Activated CD4-positive, alpha-beta T cell treated with anti-CD3 and anti-CD28 coated beads, Interleukin-2, amount 50 U/mL, for 48 hours (primary cell): ENCODE data around the gene ITGB1BP2.
A peak's percentile ranks its signal among the peaks of the same experiment; 100 is the strongest.
"Not testable (repeated sequence)": the region's sequence is repeated elsewhere in the genome, so short reads cannot be mapped to it uniquely, and the experiment has no call there.

Experiments used
- DNase-seq, 2 experiments: peaks; one replicate each; pipeline ENCODE4 v3.0.0-alpha.2; 2020

ITGB1BP2 gene

GRCh38 chrX:71301195-71301924 lies at the start of gene ITGB1BP2:
Gene ITGB1BP2, plus strand, starts transcription at chrX:71301750. Its CDS starts 57 bp downstream, at chrX:71301807.
- no peak for DNase-seq

DNA sequence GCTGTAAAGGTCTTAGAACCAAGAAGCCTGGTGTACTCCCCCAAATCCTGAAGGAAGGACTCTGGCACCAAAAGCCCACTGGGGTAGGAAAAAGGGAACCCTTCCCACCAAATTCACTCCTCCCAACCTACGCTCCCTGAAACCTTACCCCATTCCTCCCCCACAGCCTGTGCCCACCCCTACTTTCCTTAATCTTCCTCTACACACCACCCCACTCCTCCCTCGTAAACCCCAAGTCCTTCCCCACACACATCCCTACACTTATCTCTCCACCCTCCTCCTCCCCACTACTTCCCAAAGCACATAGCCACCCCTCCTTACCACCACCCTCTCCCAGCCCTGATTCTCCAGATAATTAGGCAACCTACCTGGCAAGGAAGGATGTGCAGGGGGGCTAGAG lies 49.3 kb upstream of the ITGB1BP2 start:
- DNase-seq: no peak

DNA sequence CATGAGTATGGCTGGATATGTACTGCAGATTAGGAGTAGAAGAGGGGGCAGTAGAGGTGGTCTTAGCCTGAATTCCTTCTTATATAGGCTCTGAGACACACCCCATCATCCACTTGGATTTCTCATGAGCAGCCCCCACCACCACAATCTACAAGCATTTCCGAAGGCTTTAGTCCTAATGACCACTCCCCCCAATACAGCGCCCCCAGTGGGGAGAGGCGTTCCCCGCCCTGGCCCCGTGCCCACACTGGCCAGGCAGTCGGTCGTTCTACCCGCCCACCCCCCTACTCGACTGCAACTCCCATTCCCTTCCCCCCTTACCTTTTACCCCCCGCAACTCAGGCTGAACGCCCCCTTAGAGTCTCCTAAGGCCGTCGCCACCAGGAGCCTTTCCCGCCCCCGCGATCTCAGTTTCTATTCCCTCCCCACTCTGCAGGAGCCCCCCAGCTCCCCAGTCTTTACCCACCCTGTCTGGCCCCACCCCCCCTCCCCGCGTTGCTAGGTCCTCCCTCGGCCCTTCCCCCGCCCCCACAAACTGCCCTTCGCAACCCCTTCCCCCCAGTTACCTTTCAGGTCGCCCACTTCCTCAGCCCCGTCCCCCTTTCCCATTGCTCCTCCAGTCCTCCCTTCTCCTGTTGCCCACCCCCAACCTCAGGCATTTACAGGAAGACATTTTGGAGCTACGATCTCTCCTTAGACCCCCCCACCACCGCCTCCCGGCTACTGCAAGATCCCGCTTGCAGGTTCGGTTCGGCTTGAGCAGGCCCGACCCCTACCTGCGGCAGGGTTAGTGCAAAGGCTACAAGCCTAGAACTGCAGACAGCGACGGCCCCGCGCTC lies 48.1 kb upstream of the ITGB1BP2 start:
- DNase-seq: peak; percentile 33 to 56

DNA sequence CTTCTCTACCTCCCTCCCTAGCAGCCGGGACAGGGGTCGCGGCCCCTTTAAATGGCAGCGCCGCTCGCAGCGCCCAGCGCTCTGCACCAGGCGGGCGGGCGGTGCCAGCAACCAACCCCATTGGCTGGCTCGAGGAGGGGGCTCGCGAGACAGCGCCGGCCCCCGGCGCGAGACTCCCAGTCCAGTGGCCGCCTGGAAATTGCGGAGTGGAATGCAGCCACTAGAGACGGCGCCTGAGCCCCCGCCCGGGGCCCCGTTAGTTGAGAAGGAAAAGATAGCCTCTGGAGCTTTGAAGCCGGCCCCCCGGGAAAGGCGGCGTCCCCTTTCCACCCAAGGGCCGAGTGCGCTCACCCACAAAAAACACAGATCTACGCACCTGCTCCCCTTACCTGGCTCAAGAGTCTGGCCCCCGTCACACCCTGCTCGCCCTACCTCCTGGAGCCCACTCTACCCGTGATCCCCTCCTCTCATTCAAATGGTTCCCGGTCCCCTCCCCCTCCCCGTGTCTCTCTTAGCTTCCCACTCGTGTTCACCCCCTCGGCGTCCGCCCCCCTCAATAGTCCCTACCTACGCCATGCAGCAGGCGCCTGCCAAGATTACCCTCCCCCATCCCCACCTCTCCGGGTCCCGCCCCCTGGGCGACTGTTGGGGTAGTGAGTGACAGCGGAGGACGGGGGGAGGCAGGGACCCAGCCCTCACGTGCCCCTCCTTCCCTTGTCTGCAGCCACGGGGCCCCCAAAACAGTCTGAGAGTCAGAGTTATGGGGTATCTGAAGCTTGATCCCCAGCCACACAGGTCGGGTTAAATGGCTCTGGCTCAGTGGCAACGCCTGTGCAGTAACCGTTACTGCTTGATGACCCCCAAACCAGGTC lies 47.2 kb upstream of the ITGB1BP2 start, which contains the start of gene ZMYM3:
Gene ZMYM3 (minus strand): TSS at position 49 of the 872 bp plus-strand sequence. CDS start 885 bp downstream, outside the sequence.
- DNase-seq: peak; percentile 70 to 76

DNA sequence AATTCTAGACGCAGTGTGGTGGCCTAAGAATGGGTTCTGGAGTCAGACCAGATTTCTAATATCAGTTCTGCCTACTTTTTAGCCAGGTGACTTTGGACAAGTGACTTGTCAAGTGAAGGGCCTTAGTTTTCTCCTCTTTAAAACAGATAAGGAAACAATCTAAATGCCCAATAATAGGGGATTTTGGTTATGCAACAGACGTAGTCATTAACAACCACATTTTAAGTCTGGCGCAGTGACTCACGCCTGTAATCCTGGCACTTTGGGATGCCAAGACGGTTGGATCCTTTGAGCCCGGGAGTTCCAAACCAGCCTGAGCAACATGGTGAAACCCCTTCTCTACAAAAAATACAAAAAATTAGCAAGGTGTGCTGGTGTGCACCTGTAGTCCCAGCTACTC lies 45.5 kb upstream of the ITGB1BP2 start:
- DNase-seq: no peak

- no peak for DNase-seq
These were observed 44.7 kb upstream of the ITGB1BP2 start for GRCh38 chrX:71256856-71257255.

- not testable (repeated sequence) for DNase-seq
These were observed 32.9 kb upstream of the ITGB1BP2 start for GRCh38 chrX:71268624-71269023.

- no peak for DNase-seq
These were observed 31.7 kb upstream of the ITGB1BP2 start for GRCh38 chrX:71269801-71270395.

GRCh38 chrX:71272313-71272712 lies 29.2 kb upstream of the ITGB1BP2 start:
- DNase-seq: not testable (repeated sequence)

DNA sequence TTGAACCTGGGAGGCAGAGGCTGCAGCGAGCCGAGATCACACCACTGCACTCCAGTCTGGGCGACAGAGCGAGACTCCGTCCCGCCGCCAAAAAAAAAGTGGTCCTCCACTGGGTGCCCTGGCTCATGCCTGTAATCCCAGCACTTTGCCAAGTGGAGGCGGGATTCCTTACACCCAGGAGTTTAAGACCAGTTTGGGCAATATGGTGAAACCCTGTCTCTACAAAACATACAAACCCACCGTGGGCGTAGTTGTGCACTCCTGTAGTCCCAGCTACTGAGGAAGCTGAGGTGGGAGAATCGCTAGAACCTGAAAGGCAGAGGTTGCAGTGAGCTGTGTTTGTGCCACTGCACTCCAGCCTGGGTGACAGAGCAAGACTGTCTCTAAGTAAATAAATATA lies 20.2 kb upstream of the ITGB1BP2 start:
- DNase-seq: not testable (repeated sequence)

DNA sequence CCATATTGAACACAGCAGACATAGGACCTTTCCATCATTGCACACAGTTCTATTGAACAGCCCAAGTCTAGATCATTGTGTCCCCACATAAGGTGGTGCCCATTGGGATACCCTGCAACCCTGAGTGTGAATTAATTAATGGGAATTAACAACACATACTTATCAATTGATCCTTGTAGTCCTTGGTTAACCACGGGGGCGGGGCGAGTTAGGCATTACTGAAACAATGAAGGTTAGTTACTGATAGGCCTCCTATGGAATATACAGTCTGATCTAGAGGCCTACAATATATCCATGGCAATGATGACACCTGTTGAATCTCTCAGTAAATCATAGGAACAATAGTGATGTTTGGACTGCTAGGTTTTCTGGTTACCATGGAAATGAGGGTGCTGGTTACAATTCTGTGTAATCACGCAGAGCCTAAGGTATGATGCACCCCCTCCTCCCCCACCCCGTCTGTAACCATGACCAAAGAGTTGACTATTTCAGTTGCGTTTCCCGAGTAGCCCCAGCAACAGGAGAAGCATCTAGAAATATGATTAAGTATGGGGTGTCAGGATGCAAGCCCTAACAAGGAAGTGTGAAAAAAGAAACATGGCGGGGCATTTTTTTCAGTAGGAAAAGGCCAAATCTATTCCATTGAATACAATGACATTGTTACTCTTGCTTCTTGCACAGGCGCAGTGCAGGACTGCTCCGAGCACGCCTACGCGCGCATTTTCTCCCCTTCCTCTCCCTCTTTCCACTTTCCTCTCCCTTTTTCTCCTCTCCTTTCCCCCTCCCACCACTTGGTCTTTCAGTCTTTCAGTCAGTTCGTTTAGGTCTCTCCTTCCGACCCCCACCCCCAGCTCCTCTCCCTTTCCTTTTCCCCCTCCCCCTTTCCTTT lies 18.8 kb upstream of the ITGB1BP2 start:
- peak; percentile 54 to 66 for DNase-seq

DNA sequence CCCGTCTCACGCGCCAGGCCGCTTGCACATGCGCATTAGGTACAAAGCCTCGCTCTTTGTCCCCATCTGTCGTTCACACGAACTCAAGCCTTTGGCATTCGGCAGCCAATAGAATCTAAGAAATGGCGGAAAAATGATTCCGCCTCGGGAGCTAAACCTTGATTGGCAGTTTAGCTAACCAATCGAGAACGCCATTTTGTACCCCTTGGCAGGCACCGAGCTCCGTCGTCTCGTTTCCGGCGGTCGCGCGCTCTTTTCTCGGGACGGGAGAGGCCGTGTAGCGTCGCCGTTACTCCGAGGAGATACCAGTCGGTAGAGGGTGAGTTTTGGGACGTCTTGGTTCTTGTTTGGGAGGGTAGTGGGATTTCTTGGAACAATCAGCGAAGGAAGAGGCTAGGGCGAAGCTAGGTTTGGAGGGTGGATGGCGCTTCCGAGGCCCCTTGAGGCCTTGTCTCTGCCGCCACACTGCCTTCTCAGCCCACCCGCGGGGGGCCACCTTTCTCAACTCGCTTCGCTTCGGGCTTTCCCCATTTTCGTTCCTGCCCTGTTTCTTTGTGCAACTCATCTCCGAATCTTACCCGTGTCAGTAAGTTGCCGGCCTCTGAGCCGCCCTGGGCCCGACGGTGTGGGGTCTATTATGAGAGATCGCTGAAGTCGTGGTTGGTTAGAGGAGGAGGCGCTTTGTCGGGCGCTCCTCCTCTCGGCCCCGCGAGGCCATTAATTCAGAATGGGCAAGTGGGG lies 18.0 kb upstream of the ITGB1BP2 start, which contains the start of gene NONO:
Gene NONO (plus strand): TSS at position 233 of the 741 bp plus-strand sequence. CDS start 7,003 bp downstream, outside the sequence.
- peak; percentile 74 to 80 for DNase-seq

DNA sequence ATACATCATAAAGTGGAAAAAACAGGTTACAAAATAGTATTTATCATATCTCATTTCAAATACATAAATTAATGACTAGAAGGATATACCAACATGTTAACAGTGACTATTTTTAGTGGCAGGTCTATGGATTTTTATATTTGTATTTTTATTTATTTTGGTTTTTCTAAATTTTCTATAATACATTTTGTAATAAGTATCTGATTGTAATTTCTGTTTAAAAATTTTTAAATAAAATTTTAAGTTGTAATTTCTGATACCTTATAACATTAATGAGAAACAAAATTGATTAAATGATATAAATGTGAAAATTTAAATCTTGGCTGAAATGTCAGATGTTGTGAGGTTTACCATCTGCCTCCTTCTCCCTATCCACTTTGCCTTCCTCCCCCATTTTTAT lies 15.6 kb upstream of the ITGB1BP2 start:
- DNase-seq: no peak

- DNase-seq: no peak
These were observed 10.2 kb upstream of the ITGB1BP2 start for GRCh38 chrX:71291381-71291780.

GRCh38 chrX:71292669-71293365 lies 8.7 kb upstream of the ITGB1BP2 start:
- DNase-seq: no peak

GRCh38 chrX:71296806-71297205 lies 4.7 kb upstream of the ITGB1BP2 start:
- DNase-seq: no peak

- DNase-seq: no peak
These were observed 3.4 kb upstream of the ITGB1BP2 start for GRCh38 chrX:71298119-71298518.

GRCh38 chrX:71300064-71300463 lies 1.5 kb upstream of the ITGB1BP2 start:
- DNase-seq: not testable (repeated sequence)

GRCh38 chrX:71300495-71300894 lies 1.1 kb upstream of the ITGB1BP2 start:
- not testable (repeated sequence) for DNase-seq
